Central memory CD8-positive, alpha-beta T cell (primary cell): ENCODE measurements around the gene GNAQ.

Experiments
- ATAC-seq: fragments of 150-1000 bp; cut with Tn5 transposase; replicated peaks from 2 replicates; pipeline ENCODE4 v1.10.0; 2022; ENCODE audit warnings: mild to moderate bottlenecking, moderate FRiP score, moderate number of reproducible peaks; ENCODE audit not compliant: poor library complexity, severe bottlenecking; ENCODE audit errors: extremely low read depth
- DNase-seq, 2 donors: peaks; one replicate each; pipeline ENCODE4 v3.0.0; 2021; ENCODE audit warnings: low spot score in 2 of 2
- H3K27ac Mint-ChIP-seq: one replicate; pipeline ENCODE4 v1.8.0; 2022; ENCODE audit warnings: low read depth, mild to moderate bottlenecking, moderate library complexity, mixed read lengths
- H3K27me3 Mint-ChIP-seq: one replicate; pipeline ENCODE4 v1.8.0; 2022; ENCODE audit warnings: mixed read lengths
- H3K36me3 Mint-ChIP-seq: one replicate; pipeline ENCODE4 v1.8.0; 2022; ENCODE audit warnings: mild to moderate bottlenecking, moderate library complexity, mixed read lengths; ENCODE audit not compliant: insufficient read depth
- H3K4me1 Mint-ChIP-seq: one replicate; pipeline ENCODE4 v1.8.0; 2022; ENCODE audit warnings: mixed read lengths
- H3K4me3 Mint-ChIP-seq: one replicate; pipeline ENCODE4 v1.8.0; 2022; ENCODE audit warnings: mild to moderate bottlenecking, moderate library complexity, mixed read lengths
- H3K9me3 Mint-ChIP-seq: one replicate; pipeline ENCODE4 v1.8.0; 2022; ENCODE audit warnings: mixed read lengths

The GNAQ gene

GRCh38 chr9:77989458-77989857 is 42.2 kb downstream of the GNAQ start:
- Mint-ChIP-seq H3K27me3 (peaks cover 7% of the 10 kb centered on the region), H3K9me3 (no peaks in the 10 kb centered on the region), H3K4me3 (no peak overlapping the region), H3K4me1 (peaks cover 6% of the 10 kb centered on the region), H3K36me3 (peaks cover 4% of the 10 kb centered on the region), H3K27ac (no peak overlapping the region)
- DNase-seq (no peak), ATAC-seq (no peak)

- no peak for ATAC-seq
- peaks cover 4% of the 10 kb centered on the region for H3K36me3 Mint-ChIP-seq
- no peak overlapping the region for H3K4me3 Mint-ChIP-seq
- DNase-seq: no peak
- H3K4me1 Mint-ChIP-seq: peaks cover 7% of the 10 kb centered on the region
- H3K27ac Mint-ChIP-seq: no peak overlapping the region
- peaks cover 7% of the 10 kb centered on the region for H3K27me3 Mint-ChIP-seq
- H3K9me3 Mint-ChIP-seq: no peaks in the 10 kb centered on the region
These were observed 43.0 kb downstream of the GNAQ start for GRCh38 chr9:77988630-77989029.

GRCh38 chr9:77987880-77988525 is 43.6 kb downstream of the GNAQ start:
- peaks cover 11% of the 10 kb centered on the region for H3K4me1 Mint-ChIP-seq

DNA sequence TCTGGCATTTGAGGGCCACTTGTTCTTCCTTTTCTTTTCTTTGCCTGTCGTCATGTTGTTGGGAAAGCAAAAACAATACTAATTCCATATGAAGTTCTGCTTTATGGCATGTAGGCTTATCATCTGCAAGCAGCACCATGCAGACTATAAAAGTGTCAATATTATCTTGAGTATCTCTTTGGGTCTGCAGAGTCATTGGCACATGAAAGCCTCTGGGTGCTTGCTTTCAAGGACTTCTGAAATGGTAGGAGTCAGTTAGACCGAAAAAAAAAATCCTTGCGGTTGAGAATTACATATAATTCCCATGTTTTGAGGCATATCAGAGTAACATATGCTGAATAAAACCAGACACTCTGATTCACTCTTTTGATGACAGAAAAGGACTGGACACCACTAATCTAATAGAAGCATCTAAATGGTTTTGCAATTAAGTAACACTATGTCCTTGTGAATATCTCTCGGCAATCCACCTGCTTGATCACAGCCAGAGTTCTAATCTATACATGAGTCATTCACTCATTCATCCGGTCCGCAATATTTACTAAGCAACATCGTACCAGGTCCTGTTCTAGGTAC is 44.4 kb downstream of the GNAQ start:
- Mint-ChIP-seq H3K4me1 (peaks cover 11% of the 10 kb centered on the region), H3K27ac (peak overlapping the region; percentile 58)
- ATAC-seq: no peak

More at GRCh38 chr9:77987880-77988525, 43.6 kb downstream of the GNAQ start:
- peak overlapping the region; percentile 58 for H3K27ac Mint-ChIP-seq
- no peaks in the 10 kb centered on the region for H3K9me3 Mint-ChIP-seq
- no peak for DNase-seq
- H3K36me3 Mint-ChIP-seq: peaks cover 4% of the 10 kb centered on the region
- H3K4me3 Mint-ChIP-seq: no peak overlapping the region
- ATAC-seq: no peak
- H3K27me3 Mint-ChIP-seq: peaks cover 7% of the 10 kb centered on the region

DNA sequence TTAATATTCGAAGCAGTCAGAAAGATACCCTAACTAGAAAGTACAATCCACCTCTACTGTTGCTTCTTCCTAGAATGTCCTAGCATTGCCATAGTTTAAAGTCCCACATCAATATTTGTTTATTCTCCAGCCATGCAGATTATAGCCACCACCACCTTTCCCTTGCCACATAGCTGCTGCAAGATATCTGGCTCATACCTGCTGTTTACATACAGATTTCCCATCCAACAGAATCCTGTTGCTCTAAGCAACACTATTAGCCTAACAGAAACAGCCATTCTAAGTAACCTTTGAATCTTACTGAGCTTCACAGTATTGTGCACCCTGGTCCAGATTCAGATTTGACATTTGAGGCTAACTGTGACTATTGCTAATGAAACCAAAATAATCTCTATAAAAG is 45.6 kb downstream of the GNAQ start:
- Mint-ChIP-seq H3K27me3 (no peaks in the 10 kb centered on the region), H3K36me3 (peaks cover 4% of the 10 kb centered on the region), H3K27ac (no peak overlapping the region), H3K9me3 (no peaks in the 10 kb centered on the region), H3K4me3 (no peak overlapping the region), H3K4me1 (peaks cover 15% of the 10 kb centered on the region)
- ATAC-seq (no peak), DNase-seq (no peak)

More for the DNA sequence above, 44.4 kb downstream of the GNAQ start:
- peaks cover 7% of the 10 kb centered on the region for H3K27me3 Mint-ChIP-seq
- DNase-seq: no peak
- H3K36me3 Mint-ChIP-seq: peaks cover 4% of the 10 kb centered on the region
- no peak overlapping the region for H3K4me3 Mint-ChIP-seq
- H3K9me3 Mint-ChIP-seq: no peaks in the 10 kb centered on the region

GRCh38 chr9:77983320-77983662 is 48.3 kb downstream of the GNAQ start:
- ATAC-seq (no peak), DNase-seq (no peak)
- H3K4me3 Mint-ChIP-seq: no peak overlapping the region
- peaks cover 7% of the 10 kb centered on the region for H3K36me3 Mint-ChIP-seq
- H3K27ac Mint-ChIP-seq: peak overlapping the region; percentile 11
- H3K27me3 Mint-ChIP-seq: no peaks in the 10 kb centered on the region
- peaks cover 18% of the 10 kb centered on the region for H3K4me1 Mint-ChIP-seq
- H3K9me3 Mint-ChIP-seq: no peaks in the 10 kb centered on the region

DNA sequence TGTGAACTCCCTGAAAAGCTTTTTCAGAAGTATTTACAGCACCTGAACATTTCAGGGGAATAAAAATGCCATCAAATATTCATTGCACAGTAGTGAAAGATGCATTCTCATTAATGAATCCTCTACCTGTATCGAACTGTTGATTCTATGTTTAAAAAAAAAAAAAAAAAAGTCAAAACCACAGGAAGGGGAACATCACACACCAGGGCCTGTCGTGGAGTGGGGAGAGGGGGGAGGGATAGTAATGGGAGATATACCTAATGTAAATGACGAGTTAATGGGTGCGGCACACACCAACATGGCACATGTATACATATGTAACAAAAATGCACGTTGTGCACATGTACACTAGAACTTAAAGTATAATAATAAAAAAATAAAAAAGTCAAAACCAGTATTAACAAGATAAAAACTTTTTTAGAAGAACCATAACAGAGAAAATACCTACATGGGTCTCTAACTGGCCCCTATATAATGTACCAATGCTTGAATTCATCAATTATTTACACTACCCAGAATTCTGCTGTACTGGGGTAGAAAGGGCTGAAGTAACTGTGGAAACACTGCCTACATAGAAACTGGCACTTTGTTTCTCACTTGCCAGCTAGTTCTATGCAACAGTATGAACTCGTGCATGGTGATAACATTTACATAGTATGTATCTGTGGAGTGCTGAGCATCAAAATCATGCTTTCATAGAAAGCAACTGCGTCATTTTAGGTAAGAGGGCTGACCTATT is 48.9 kb downstream of the GNAQ start:
- no peak overlapping the region for H3K4me3 Mint-ChIP-seq
- ATAC-seq: no peak
- no peaks in the 10 kb centered on the region for H3K9me3 Mint-ChIP-seq
- H3K4me1 Mint-ChIP-seq: peaks cover 24% of the 10 kb centered on the region
- no peaks in the 10 kb centered on the region for H3K27me3 Mint-ChIP-seq
- peaks cover 7% of the 10 kb centered on the region for H3K36me3 Mint-ChIP-seq
- DNase-seq: no peak
- peak overlapping the region; percentile 11 for H3K27ac Mint-ChIP-seq

- peaks cover 32% of the 10 kb centered on the region for H3K4me1 Mint-ChIP-seq
- H3K4me3 Mint-ChIP-seq: no peak overlapping the region
- ATAC-seq: no peak
- peaks cover 3% of the 10 kb centered on the region for H3K36me3 Mint-ChIP-seq
- H3K27ac Mint-ChIP-seq: no peak overlapping the region
- H3K9me3 Mint-ChIP-seq: no peaks in the 10 kb centered on the region
- no peak for DNase-seq
- no peaks in the 10 kb centered on the region for H3K27me3 Mint-ChIP-seq
These were observed 49.7 kb downstream of the GNAQ start for GRCh38 chr9:77981907-77982306.

DNA sequence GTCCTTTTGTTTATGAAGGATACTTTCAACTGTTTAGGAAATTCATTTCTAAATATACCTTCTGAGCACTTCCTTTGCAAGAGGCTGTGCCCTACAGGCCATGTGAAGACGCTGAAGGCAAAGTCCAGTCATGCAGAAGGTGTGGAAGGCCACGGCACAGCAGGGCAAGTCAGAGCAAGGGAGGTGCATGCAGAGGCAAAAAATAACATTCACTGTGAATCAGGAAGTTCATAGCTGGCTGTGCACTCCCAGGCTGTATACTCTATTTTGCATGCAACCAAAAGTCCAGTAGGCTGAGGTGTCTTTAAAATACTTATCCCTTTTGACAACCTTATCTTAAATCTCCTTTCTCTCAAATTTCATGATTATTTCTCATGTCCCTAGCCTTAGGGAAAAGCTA is 50.3 kb downstream of the GNAQ start:
- H3K27ac Mint-ChIP-seq: no peak overlapping the region
- DNase-seq (no peak), ATAC-seq (no peak)
- H3K27me3 Mint-ChIP-seq: no peaks in the 10 kb centered on the region
- H3K4me1 Mint-ChIP-seq: peaks cover 32% of the 10 kb centered on the region
- H3K9me3 Mint-ChIP-seq: no peaks in the 10 kb centered on the region
- no peak overlapping the region for H3K4me3 Mint-ChIP-seq
- H3K36me3 Mint-ChIP-seq: peaks cover 3% of the 10 kb centered on the region

DNA sequence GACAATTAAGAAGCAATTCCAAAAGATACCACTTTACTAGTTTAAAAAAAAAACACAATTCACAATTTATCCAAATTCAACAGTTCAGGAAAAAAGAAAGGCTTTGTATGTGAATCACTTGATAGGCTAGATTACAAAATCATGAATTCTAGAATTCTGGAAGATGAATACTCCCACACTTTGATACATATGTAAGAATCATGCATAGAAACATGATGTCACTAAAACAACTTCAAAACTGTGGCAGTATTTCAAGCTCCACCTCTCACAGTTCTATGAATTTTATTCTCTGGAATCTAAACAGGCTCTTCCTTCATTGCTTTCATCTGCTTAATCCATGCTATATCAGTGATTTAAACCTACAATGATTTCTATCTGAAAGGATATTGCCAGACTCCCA is 51.0 kb downstream of the GNAQ start:
- ATAC-seq: no peak
- DNase-seq: no peak
- Mint-ChIP-seq H3K27me3 (no peaks in the 10 kb centered on the region), H3K27ac (no peak overlapping the region), H3K36me3 (peaks cover 3% of the 10 kb centered on the region), H3K4me3 (no peak overlapping the region), H3K4me1 (peaks cover 32% of the 10 kb centered on the region), H3K9me3 (no peaks in the 10 kb centered on the region)

GRCh38 chr9:77978086-77978781 is 53.4 kb downstream of the GNAQ start:
- DNase-seq (no peak), ATAC-seq (peak; percentile 27)
- Mint-ChIP-seq H3K4me1 (peaks cover 28% of the 10 kb centered on the region), H3K27me3 (no peaks in the 10 kb centered on the region), H3K27ac (peak overlapping the region; percentile 66), H3K36me3 (peaks cover 3% of the 10 kb centered on the region), H3K9me3 (no peaks in the 10 kb centered on the region), H3K4me3 (peak overlapping the region; percentile 19)

DNA sequence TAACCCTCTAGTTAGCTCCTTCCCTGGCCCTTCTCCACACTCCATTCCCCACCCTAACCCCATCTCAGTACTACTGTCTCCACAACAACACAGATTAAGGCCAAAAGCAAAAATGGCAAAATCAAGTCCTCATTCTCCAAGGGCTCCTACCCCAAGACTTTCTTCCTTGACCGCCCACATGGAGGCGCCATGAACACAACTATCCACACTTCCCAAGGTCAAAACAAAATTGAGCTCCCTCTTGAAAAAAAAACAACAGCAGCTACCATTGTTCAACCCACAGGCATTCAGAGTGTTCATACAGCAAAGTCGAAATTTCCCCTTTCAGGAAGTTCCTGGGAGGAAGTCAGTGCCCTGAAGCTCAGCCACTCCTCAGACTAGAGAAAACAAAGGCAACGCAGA is 54.4 kb downstream of the GNAQ start:
- no peak overlapping the region for H3K27ac Mint-ChIP-seq
- no peaks in the 10 kb centered on the region for H3K9me3 Mint-ChIP-seq
- DNase-seq (no peak), ATAC-seq (peak; percentile 29)
- H3K4me1 Mint-ChIP-seq: peaks cover 27% of the 10 kb centered on the region
- no peaks in the 10 kb centered on the region for H3K27me3 Mint-ChIP-seq
- H3K36me3 Mint-ChIP-seq: peaks cover 3% of the 10 kb centered on the region
- no peak overlapping the region for H3K4me3 Mint-ChIP-seq
